ENCODE data around the gene ACOT9. TPM values are rescaled to one million over a fixed set of nuclear protein-coding genes. Genes with fewer than 3 reads are reported as not detected.
"Not testable (repeated sequence)": the region's sequence is repeated elsewhere in the genome, so short reads cannot be mapped to it uniquely, and the experiment has no call there.

The ACOT9 gene
- polyA plus RNA-seq, 3 donors = 27.8 to 39.6 (median 38.3) TPM

DNA sequence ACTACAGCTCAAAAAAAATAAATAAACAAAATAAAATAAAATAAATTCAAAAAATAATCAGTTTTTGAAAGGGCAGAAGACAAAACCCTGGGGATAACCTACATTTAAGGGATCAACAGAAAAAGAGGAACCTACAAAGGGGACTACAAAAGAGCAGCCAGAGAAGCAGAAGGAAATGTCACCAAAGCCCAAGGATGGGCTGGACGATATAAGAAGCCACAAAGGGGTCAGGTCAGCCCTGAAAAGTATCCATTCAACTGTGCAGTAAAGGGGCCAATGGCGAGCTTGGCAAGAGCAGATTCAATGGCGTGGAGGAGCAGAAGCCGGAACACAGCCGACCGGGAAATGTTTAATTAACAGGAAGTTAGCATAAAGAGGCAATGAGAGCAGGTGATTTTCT, 16.9 kb downstream of the ACOT9 start:
- DNase-seq = no peak

DNA sequence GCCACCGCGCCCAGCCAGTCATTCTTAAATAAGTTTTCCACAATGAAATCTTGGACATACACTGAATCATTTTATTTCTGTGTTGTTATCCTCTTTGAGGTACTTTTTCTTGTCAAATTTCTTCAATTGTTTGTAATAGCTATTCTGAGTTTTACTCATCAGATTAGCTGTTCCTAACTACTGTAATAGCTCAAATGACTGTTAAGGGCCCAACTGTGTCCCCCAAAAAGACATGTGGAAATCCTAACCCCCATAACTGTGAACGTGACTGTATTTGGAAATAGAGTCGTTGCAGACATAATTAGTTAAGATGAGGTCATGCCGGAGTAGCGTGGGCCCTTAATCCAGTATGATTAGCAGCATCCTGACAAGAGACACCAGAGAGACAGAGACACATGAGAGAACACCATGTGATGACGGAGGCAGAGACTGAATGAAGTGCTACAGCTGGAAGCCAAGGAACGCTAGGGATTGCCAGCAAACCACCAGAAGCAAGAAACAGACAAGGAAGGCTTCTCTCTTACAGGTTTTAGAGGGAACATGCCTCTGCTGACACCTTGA, 22.9 kb downstream of the ACOT9 start:
- no peak for DNase-seq

DNA sequence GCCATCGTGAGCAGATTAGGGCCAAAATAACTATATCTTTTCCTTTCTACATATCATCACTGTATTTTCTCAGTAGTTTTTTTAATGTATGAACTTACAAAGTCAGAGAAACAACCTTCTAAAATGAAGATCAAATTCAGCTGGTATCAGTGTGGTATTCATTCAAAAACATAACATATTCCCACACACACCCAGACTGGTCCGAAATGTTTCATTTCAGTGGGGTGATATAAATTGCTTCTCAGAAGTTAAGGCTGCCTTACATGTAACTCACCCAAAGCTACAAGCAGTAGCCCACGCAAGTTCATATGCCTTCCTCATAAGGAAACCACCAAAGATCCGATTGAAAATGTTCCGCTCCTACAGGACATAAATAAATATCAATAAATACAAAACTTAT, 37.8 kb downstream of the ACOT9 start:
- DNase-seq = no peak

DNA sequence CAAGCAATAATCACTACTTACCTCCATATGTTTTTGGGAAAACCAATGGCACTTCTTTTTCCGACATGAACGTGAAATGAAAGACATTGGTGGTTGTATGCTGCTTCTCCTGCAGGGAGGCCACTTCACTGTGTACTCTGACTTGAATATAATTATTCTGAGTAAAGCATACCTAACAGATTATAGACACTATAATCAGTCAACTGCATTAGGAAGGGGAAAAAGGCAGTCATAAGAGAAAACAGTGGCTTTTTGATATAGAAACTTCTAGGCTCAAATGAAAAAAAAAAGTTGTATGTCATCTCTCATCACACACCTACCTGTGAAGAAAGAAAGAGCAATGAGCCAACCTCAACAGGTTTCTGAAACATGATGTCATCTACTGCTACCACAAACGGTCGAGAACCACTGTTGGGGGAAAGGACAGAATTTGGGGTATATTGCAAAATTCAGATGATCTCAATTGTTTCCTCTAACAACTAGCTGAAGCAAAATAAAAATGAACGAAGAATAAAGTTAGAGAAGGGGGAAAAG, 38.3 kb downstream of the ACOT9 start:
- no peak for DNase-seq

DNA sequence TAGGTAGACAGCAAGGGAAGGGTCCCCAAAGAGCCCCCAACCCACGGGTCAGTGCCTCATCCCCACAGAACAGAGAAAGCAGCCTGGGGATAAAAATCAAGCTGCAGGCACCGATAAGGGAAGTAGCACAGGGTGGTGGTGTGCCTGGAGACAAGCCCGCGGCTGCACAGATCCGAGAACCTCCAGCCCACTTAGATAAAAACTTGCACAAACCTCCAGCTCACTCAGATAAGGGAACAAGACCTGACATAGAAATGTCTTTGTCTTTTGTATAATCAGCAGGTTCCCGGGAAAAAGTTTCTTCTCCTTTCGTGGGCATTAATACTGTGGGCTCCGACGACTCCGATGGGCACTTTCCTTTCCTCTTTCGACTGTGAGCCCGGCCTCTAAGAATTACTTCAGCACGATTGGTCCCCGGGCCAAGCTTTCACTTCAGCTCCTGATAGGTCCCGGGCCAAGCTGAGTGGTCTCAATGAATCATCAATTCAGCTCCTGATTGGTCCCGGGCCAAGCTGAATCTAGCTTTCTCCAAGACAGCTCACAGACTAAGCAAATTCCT, 43.4 kb downstream of the ACOT9 start:
- no peak for DNase-seq

DNA sequence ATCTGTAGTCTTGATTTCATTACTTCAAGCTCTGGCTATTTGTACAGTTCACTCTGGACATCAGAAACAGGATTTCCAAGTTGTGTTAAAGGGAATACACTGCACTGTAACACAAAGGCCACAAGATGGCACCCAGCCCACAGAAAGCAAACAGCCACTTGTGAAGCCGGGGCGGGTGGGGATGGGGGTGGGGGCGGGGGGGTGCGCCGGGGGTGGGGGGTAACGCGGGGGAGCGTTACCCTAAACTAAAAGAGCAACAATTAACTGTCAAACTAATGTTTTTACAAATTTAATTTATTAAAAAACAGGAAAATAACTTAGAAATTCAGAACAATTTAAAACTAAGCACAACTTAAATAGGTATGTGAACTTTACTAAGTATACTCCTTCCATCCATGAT, 48.5 kb downstream of the ACOT9 start:
- DNase-seq = peak; percentile 37

DNA sequence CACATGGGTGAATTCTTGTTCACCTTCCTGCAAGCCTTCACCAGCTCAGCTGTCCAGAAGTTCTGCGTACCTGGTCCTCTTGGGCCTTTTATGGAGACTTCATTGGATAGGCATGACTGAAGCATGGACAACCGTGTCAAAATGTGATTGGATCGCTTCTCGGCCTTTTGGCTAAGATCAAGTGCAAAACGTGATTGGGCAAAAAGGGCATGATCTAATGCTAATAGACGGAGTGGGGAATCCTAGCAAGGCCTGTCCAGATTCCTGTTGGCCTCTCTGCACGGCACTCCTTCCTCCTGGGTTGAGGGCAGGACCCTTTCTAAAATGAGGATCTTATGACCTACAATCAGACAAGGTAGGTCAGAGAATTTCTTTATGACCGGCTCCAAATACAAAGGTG, 50.9 kb downstream of the ACOT9 start:
- no peak for DNase-seq

DNA sequence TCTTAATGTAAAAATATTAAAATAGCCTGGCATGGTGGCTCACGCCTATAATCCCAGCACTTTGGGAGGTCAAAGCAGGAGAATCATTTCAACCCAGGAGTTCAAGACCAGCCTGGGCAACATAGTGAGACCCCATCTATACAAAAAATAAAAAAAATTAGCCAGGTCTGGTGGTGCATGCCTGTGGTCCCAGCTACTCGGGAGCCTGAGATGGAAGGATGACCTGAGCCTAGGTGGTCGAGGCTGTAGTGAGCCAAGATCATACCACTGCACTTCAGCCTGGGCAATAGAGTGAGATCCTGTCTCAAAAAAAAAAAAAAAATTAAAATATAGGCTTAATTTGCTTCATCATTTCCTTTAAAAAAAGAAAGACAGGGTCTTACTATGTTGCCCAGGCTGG, 66.6 kb downstream of the ACOT9 start:
- DNase-seq = not testable (repeated sequence)

DNA sequence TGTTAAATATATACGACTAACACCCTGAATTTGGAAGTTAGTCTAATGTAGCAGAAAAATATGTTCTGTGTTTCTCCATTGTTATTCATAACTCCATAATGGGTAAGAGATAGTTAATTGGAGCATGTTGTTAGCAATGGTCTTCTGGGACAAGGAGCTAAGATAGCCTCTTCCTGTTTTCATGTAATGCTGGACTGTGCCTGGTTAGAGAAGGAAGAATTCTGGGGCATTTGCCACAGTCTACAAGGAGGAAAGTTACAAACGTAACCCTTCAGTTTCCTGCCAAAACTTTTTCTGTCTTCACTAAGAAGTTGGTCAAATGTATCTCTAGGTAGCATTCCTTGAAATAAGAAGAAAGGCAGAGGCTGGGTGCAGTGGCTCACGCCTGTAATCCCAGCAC, 70.0 kb downstream of the ACOT9 start:
- no peak for DNase-seq

DNA sequence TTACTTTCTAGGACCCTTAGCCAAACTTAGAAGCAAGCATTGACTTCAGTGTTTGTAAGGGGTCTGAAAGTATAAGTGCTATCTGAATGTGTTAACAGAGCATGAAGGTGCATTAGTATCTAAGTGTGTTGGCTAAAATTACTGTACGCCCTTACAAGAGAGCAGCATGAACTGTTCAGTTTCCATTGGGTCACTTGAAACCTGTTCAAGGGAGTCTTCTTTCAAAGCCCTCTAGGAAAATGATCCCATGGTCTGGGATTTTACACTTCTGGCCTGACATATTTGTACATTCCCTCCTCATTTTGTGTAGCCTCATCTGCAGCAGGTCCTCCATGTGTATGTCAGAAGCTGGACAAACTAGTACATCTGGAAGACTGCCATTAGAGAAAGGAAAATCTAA, 72.5 kb downstream of the ACOT9 start:
- no peak for DNase-seq

DNA sequence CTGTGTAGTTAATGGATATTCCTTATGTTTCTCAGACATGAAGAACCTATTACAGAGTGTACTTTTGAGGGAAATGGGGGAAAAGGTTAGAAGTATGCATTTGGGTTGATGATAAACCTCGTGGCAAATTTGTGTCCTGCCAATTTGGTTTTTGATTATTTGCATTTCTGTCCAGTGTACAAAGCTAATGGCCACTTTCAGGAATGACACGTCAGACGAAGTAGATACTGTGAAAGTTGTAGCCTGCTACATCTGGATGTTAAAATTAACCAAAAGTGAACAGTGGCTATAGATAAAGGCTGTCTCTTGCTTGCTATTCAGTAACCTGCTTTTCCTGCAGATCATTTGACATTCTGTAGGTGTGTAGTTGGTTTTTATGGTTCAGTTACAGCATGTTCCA, 74.7 kb downstream of the ACOT9 start:
- peak; percentile 2 for DNase-seq

DNA sequence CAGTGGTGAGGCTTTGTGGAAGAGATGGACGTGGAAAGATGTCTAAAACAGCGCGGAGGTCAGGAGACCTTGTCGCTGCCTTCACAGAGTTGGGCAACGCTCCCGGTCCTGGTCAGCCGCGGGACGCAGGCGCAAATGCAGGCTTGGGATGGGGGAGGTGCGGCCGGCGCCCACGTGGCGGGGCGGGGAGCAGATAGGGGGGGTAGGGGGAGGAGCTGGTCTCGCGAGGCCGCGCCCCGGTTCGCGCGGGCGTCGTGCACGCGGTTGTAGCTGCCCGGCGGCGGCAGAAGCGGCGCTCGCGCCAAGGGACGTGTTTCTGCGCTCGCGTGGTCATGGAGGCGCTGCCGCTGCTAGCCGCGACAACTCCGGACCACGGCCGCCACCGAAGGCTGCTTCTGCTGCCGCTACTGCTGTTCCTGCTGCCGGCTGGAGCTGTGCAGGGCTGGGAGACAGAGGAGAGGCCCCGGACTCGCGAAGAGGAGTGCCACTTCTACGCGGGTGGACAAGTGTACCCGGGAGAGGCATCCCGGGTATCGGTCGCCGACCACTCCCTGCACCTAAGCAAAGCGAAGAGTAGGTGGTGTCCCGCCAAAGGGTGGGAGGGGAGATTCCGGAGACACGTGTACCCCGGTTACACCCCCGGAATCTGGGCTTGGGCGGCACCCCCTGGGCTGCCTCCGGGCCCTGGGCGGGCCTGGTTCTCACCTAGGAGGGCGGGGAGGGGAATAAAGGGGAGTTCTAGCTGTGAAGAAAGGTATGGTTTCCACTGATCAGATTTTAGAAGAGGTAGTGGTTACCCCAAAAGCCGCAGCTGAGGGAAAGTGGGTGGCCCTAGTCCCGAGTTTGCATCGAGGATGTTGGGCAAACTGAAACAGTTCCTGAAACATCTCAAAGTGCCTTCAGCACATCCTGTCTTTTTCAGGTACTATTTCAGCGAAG, 75.6 kb downstream of the ACOT9 start, which contains the start of gene PRDX4:
TSS of gene PRDX4 (plus strand) at position 255 of the 939 bp plus-strand sequence. CDS start at position 333, 78 bp downstream.
- DNase-seq = peak; percentile 77

DNA sequence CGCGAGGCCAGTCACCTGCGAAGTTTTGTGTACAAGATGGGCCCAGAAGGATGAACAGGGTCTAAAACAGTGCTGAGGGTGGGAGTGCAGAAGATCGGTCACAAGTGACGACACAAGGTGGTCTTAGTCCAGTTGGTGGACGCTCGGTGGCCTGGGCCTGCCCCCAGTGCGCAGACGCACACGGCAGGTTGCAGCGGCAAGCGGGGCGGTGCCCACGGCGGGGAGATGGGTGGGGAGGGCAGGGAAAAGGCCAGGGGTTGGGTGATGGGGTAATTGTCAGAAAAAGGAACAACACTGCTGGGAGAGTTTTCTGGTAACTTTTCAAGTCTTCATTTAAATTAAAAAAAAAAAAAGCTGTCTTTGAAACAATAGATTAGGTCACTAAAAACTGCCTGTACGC, 76.8 kb downstream of the ACOT9 start:
- DNase-seq = no peak

DNA sequence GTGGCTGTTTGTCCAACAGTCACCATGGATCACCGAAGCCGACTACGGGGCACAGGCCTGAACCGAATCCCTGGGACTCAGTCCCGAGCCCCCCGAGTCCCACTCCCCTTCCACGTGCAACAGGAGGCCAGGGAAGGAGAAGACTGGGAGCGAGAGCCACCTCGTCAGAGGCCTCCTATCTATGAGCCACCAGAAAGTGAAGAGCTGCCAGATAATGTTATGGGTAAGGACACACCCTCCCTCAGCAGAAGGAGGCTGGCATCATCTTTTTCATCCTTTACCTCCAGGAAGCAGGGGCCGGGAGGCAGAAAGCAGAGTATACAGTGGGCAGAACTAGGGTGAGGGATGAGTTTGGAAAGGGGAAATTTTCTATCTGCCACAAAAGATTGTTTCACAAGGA, 78.6 kb downstream of the ACOT9 start:
- DNase-seq = no peak

DNA sequence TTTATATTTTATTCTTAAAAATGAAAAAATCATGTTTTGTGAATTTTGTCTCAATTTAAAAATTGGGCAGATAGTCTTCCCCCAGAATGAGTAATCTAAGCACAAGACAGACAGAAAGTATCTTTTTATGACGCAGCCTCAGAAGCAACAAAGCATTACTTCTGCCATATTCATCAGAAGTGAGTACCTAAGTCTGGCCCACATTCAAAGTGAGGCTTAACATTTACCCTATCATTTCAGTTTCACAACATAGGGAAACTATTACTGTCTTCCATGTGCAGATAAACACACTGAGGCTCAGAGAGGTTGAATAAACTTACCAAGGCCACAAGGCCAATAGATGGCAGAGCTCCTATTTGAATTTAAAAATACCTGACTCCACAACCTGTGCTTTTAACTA, 80.2 kb downstream of the ACOT9 start:
- no peak for DNase-seq

DNA sequence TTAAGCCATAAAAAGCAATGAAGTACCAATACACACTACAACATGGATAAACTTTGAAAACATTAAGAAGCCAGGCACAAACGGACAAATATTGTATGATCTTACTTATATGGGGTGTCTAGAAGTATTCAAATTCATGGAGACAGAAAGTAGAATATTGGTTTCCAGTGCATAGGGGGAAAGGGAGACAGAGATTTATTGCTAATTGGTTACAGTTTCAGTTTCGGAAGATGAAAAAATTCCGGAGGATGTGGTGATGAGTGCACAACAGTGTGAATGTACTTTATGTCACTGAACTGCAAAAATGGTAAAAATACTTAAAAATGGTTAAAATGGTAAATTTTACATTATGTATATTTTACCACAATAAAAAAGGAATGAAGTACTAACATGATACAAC, 80.9 kb downstream of the ACOT9 start:
- DNase-seq = no peak

DNA sequence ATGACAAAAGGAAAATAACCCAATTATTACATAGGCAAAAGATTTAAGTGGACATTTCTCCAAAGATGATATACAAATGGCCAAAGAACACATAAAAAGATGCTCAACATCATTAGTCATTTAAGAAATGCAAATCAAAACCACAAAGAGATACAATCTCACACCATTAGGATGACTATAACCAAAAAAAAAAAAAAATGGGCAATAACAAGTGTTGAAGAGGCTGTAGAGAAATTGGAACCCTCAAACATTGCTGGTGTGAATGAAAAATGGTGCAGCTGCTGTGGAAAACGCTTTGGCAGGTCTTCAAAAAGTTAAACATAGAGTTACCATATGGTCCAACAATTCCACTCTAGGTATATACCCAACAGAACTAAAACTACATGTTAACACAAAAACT, 81.4 kb downstream of the ACOT9 start:
- DNase-seq = no peak

DNA sequence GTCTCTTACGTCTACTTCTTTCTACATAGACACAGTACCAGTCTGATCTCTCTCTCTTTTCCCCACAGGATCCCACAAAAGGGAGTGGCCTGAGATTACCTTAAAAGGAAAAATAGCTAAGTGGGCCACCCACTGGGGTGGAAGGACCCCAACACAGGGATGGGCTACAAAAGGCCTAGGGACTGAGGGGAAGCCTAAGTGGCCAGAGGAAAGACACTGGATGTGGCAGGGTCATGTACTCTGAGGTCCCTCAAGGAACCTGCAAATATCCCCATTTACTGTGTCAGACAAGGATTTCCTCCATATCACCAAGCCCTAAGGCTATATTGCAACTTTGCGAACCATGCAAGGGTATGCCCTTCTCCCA, 82.3 kb downstream of the ACOT9 start:
- no peak for DNase-seq

DNA sequence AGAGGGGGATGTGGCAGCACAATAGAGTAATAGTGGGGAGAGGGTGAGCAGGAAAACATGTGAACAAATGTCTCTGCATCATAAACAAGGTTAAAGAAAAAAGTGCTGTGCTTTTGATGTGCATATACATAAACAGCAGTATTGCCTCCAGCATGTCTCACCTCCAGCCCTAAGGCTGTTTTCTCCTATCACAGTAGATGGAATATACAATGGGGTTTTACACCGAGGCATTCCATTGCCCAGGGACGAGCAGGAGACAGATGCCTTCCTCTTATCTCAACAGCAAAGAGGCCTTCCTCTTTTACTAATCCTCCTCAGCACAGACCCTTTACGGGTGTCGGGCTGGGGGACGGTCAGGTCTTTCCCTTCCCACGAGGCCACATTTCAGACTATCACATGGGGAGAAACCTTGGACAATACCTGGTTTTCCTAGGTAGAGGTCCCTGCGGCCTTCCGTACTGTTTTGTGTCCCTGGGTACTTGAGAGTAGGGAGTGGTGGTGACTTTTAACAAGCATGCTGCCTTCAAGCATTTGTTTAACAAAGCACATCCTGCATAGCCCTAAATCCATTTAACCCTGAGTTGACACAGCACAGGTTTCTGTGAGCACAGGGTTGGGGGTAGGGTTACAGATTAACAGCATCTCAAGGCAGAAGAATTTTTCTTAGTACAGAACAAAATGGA, 82.9 kb downstream of the ACOT9 start:
- not testable (repeated sequence) for DNase-seq

DNA sequence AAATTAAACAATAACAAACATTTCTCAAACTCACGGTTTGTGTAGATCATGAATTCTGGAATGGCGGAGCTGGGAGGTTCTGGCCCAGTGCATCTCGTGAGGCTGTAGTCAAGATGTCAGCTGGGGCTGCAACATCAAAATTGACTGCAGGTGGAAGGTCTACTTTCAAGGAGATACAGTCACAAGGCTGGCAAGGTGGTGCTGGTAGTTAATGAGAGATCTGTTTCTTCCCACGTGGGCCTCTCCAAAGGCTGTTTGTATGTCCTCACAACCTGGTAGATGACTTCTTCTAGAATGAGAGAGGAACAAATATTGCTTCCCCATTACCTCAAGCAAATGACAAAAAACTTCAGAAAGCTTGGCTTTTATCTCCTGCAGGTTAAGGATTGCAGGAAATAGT, 83.7 kb downstream of the ACOT9 start:
- no peak for DNase-seq

DNA sequence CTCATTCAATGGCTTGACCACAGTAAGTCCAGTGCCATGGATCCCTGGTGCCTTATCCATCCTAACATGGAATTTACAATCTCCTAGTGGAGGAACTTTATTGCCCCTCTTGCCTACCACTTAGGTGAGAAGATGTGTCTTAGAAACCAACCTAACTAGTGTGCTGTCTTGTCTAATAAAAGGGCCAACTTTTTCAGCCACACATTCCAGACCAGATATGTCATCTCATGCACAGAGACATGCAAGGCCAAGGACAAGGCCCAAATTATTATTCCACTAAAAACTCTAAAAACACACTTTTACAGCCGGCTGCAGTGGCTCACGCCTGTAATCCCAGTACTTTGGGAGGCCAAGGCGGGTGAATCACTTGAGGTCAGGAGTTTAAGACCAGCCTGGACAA, 86.4 kb downstream of the ACOT9 start:
- no peak for DNase-seq

DNA sequence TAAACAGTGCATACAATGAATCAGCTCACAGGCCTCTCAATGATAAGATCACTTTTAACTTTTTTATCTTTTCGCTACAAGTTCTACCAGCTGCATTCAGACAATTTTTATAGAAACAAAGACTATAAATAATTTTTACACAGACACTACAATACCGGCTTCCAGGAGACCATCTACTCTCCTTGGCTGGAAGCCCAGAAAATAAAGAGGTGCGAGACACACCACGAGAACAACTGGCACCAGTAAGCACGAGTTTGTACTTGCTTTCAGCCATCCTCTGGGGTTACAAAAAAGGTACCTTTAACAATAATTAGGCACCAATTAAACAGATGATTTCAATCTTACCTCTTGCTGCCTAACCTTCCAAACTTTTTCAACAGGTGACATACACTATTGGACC, 87.0 kb downstream of the ACOT9 start:
- no peak for DNase-seq
